ENCODE data around the gene DIP2C. TPM values are rescaled to one million over a fixed set of nuclear protein-coding genes. Genes with fewer than 3 reads are reported as not detected.

The DIP2C gene
- total RNA-seq, 1 experiment from 2014 or later = 11.0 TPM

DNA sequence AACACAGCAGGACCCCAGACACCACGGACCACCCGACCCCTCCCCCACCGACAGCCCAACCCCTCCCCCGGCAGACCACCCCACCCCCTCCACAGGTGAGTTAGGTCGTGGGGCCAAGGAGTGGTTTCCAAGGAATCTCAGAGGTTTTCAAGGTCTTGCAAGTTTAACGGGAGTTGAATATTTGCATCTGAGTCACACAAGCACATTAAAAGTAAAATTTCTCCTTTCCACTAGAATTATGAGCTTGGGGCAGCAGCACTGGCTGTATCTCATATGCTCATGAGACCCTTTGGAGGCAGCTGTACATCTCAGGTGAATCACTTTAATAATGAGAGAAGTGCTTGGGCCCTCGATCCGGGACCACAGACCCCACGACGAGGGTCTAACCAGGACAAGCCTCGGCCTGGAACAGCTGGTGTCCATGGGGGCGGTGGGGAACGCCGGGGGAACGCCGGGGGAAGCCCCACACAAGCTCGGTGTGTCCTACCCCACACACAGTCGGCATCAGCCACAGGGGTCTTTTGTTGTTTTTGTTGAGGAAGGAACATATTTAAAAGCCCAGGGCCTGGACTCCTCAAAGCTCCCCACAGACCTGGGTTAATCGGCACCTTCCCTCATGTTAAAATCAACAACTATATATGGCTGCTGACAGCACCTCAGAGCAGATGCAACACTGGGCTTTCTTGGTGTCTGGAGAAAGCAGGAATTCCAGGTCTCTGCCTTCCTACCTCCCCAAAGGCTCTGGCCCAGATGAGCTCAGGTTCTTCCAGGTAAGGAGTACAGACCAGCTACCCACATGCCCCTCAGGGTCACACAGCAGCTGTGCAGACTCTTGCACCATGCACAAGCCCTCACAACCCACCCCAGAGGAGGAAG, 130.3 kb downstream of the DIP2C start (continued):
- TF ChIP-seq, protein P1, sequence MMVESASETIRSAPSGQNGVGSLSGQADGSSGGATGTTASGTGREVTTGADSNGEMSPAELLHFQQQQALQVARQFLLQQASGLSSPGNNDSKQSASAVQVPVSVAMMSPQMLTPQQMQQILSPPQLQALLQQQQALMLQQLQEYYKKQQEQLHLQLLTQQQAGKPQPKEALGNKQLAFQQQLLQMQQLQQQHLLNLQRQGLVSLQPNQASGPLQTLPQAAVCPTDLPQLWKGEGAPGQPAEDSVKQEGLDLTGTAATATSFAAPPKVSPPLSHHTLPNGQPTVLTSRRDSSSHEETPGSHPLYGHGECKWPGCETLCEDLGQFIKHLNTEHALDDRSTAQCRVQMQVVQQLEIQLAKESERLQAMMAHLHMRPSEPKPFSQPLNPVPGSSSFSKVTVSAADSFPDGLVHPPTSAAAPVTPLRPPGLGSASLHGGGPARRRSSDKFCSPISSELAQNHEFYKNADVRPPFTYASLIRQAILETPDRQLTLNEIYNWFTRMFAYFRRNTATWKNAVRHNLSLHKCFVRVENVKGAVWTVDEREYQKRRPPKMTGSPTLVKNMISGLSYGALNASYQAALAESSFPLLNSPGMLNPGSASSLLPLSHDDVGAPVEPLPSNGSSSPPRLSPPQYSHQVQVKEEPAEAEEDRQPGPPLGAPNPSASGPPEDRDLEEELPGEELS (CRISPR knock-in tag; IDR thresholded peaks at IDR 0.05) = no peak
- TF ChIP-seq ZNF671 (CRISPR knock-in tag; IDR thresholded peaks at IDR 0.05) = no peak
- TF ChIP-seq NR3C1 (CRISPR knock-in tag; conservative IDR thresholded peaks at IDR 0.05; ENCODE audit: low read depth) = no peak

DNA sequence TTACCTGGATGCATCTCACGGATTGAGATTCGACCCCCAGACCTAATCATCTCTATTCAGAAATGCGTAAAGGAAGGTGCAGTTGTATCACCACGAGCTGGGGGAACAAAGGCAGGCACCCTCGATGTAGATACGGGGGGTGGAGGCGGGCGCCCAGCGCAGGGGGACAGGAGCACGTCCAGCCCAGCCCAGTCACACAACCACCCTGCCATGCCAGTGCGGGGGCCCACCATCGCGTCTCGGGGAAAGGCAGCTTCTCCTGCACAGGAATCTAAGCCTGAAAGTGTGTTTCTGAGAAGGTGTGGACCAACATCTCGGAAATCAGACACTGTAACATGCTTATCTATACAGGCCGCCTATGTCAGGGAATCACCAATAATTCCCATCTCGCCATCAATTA, 131.1 kb downstream of the DIP2C start:
- POLR2A ChIA-PET = no interaction called here
- no peak for TF ChIP-seq ESRRA (CRISPR knock-in tag; IDR thresholded peaks at IDR 0.05; ENCODE audit: borderline replicate concordance)
- no peak for TF ChIP-seq ZNF219 (CRISPR knock-in tag; IDR thresholded peaks at IDR 0.05; ENCODE audit: borderline replicate concordance)
- H3K27me3 Mint-ChIP-seq (ENCODE audit: low read depth) = no peaks in the 10 kb centered on the region
- peaks cover 51% of the 10 kb centered on the region for H3K4me1 Mint-ChIP-seq
- no peak overlapping the region for H3K4me3 Mint-ChIP-seq
- no peaks in the 10 kb centered on the region for H3K36me3 Mint-ChIP-seq
- ATAC-seq (no peak), DNase-seq (ENCODE audit: low spot score) (no peak)
- CTCF ChIA-PET = interaction anchor here (1.2 to 1.4 kb wide), 2 partner anchors 47 to 230 kb away, joined by 4 to 5 read pairs; no protein-coding TSS in a partner anchor
- no peak overlapping the region; the same call in 1 of the 2 replicates for H3K27ac Mint-ChIP-seq
- H3K9me3 Mint-ChIP-seq = peaks cover 7% of the 10 kb centered on the region

DNA sequence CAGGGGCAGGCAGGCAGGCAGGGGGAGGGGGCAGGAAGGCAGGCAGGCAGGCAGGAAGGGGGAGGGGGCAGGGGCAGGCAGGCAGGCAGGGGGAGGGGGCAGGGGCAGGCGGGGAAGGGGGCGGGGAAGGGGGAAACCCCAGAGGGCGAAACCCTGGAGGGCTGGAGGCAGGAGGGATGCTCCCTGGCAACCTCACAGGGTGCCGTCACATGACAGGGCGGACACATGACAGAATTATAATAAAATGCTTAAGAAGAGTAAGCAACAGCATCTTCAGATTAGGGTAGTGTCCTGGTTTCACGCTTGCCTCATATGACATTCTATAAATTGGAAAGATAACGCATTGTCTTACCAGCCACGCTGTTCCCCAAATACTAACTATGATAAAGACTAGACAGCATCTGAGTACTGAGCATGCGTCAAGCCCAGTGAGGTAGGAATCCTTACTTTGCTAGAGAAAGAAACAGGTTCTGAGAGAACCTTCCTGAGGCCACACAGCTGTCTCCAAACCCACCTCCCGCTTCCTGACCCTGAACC, 131.6 kb downstream of the DIP2C start:
- Mint-ChIP-seq H3K27me3 (ENCODE audit: low read depth) (no peaks in the 10 kb centered on the region), H3K4me3 (no peak overlapping the region), H3K36me3 (no peaks in the 10 kb centered on the region), H3K4me1 (peaks cover 51% of the 10 kb centered on the region), H3K27ac (peak overlapping the region; percentile 65; the same call in 1 of the 2 replicates), H3K9me3 (peaks cover 5% of the 10 kb centered on the region; the same call in 1 of the 2 replicates)
- DNase-seq (ENCODE audit: low spot score) (peak; percentile 32), ATAC-seq (no peak)
- CTCF ChIA-PET = interaction anchor here (1.4 kb wide), 1 partner anchor 231 kb away, joined by 5 read pairs; no protein-coding TSS in a partner anchor
- TF ChIP-seq, protein P2, sequence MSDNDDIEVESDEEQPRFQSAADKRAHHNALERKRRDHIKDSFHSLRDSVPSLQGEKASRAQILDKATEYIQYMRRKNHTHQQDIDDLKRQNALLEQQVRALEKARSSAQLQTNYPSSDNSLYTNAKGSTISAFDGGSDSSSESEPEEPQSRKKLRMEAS (CRISPR knock-in tag; IDR thresholded peaks at IDR 0.05) = no peak
- TF ChIP-seq, protein P3, sequence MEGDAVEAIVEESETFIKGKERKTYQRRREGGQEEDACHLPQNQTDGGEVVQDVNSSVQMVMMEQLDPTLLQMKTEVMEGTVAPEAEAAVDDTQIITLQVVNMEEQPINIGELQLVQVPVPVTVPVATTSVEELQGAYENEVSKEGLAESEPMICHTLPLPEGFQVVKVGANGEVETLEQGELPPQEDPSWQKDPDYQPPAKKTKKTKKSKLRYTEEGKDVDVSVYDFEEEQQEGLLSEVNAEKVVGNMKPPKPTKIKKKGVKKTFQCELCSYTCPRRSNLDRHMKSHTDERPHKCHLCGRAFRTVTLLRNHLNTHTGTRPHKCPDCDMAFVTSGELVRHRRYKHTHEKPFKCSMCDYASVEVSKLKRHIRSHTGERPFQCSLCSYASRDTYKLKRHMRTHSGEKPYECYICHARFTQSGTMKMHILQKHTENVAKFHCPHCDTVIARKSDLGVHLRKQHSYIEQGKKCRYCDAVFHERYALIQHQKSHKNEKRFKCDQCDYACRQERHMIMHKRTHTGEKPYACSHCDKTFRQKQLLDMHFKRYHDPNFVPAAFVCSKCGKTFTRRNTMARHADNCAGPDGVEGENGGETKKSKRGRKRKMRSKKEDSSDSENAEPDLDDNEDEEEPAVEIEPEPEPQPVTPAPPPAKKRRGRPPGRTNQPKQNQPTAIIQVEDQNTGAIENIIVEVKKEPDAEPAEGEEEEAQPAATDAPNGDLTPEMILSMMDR (IDR thresholded peaks at IDR 0.05) = no peak
- no peak for TF ChIP-seq MXD4 (CRISPR knock-in tag; IDR thresholded peaks at IDR 0.05; ENCODE audit: borderline replicate concordance)
- TF ChIP-seq, protein P4, sequence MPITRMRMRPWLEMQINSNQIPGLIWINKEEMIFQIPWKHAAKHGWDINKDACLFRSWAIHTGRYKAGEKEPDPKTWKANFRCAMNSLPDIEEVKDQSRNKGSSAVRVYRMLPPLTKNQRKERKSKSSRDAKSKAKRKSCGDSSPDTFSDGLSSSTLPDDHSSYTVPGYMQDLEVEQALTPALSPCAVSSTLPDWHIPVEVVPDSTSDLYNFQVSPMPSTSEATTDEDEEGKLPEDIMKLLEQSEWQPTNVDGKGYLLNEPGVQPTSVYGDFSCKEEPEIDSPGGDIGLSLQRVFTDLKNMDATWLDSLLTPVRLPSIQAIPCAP (CRISPR knock-in tag; IDR thresholded peaks at IDR 0.05) = no peak
- no peak for TF ChIP-seq SMAD3 (CRISPR knock-in tag; IDR thresholded peaks at IDR 0.05; ENCODE audit: borderline replicate concordance)
- TF ChIP-seq, protein P5, sequence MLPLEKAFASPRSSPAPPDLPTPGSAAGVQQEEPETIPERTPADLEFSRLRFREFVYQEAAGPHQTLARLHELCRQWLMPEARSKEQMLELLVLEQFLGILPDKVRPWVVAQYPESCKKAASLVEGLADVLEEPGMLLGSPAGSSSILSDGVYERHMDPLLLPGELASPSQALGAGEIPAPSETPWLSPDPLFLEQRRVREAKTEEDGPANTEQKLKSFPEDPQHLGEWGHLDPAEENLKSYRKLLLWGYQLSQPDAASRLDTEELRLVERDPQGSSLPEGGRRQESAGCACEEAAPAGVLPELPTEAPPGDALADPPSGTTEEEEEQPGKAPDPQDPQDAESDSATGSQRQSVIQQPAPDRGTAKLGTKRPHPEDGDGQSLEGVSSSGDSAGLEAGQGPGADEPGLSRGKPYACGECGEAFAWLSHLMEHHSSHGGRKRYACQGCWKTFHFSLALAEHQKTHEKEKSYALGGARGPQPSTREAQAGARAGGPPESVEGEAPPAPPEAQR (CRISPR knock-in tag; IDR thresholded peaks at IDR 0.05) = no peak
- TF ChIP-seq, protein P6, sequence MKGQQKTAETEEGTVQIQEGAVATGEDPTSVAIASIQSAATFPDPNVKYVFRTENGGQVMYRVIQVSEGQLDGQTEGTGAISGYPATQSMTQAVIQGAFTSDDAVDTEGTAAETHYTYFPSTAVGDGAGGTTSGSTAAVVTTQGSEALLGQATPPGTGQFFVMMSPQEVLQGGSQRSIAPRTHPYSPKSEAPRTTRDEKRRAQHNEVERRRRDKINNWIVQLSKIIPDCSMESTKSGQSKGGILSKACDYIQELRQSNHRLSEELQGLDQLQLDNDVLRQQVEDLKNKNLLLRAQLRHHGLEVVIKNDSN (CRISPR knock-in tag; IDR thresholded peaks at IDR 0.05) = peak; percentile 67
- TF ChIP-seq, protein P7, sequence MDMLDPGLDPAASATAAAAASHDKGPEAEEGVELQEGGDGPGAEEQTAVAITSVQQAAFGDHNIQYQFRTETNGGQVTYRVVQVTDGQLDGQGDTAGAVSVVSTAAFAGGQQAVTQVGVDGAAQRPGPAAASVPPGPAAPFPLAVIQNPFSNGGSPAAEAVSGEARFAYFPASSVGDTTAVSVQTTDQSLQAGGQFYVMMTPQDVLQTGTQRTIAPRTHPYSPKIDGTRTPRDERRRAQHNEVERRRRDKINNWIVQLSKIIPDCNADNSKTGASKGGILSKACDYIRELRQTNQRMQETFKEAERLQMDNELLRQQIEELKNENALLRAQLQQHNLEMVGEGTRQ (CRISPR knock-in tag; IDR thresholded peaks at IDR 0.05) = peak; percentile 76
- TF ChIP-seq NR2C2 (CRISPR knock-in tag; IDR thresholded peaks at IDR 0.05) = no peak
- POLR2A ChIA-PET = interaction anchor here (1.3 kb wide), 1 partner anchor 9 kb away, joined by 4 read pairs; no protein-coding TSS in a partner anchor

Measured in WTC11 (cell line).